LNCAP (cell line): Measurements from ENCODE around the gene XIRP1.
A peak's percentile ranks its signal among the peaks of the same experiment; 100 is the strongest.

ENCODE experiments used
- TF ChIP-seq, protein P1 (sequence below): fragments of 450-650 bp; IDR thresholded peaks from 2 replicates; pipeline ENCODE4 v1.5.1; 2017; ENCODE audit warnings: mild to moderate bottlenecking

XIRP1 gene

DNA sequence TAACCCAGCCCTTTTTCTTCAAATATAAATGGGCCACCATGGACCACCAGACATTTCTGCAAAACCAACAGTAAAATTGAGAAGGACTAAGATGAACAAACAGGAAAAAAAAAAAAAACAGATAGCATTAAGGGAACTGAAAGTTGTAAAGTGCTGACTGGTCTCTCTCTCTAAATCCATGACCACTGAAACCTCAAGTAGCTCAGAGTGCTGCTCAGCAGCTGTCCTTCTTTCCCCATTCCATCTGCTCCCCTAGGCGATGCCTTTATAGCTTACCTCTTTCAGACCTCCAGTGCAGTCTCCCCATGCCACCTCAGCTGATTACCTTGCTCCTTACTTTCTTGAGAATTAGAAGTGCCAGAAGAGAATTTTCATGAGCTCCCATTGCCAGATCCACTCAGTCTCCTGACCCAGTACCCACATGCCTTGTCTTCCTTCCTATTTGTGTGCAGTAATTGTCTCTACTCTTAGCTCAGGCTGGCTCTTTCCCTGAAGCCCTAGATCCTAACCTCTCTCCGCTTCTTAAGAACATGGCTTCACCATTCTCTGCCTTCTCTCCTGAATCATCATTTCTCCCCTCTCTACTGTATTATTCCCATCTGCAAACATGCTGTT is 23.9 kb upstream of the XIRP1 start:
- TF ChIP-seq, protein P1, sequence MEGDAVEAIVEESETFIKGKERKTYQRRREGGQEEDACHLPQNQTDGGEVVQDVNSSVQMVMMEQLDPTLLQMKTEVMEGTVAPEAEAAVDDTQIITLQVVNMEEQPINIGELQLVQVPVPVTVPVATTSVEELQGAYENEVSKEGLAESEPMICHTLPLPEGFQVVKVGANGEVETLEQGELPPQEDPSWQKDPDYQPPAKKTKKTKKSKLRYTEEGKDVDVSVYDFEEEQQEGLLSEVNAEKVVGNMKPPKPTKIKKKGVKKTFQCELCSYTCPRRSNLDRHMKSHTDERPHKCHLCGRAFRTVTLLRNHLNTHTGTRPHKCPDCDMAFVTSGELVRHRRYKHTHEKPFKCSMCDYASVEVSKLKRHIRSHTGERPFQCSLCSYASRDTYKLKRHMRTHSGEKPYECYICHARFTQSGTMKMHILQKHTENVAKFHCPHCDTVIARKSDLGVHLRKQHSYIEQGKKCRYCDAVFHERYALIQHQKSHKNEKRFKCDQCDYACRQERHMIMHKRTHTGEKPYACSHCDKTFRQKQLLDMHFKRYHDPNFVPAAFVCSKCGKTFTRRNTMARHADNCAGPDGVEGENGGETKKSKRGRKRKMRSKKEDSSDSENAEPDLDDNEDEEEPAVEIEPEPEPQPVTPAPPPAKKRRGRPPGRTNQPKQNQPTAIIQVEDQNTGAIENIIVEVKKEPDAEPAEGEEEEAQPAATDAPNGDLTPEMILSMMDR: no peak

DNA sequence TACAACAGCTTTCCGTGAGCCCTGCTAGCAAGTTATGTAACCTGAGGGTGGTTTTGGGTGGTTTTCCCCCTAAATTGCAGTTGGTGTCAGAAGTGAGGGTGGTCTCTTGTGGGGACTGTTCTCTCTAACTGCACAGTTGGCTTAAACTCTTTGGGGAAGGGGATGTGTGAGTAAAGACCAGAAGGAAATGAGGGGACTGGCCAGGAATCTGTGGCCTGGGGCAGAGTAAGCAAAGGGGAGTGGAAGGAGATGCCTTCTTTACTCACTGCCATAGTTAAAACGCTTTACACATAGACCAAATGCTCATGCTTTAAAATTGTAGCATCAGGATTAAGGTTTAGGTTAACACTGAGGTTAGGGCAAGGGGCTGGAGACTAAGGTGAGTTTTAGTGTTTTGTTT is 21.2 kb upstream of the XIRP1 start:
- TF ChIP-seq, protein P1: no peak

DNA sequence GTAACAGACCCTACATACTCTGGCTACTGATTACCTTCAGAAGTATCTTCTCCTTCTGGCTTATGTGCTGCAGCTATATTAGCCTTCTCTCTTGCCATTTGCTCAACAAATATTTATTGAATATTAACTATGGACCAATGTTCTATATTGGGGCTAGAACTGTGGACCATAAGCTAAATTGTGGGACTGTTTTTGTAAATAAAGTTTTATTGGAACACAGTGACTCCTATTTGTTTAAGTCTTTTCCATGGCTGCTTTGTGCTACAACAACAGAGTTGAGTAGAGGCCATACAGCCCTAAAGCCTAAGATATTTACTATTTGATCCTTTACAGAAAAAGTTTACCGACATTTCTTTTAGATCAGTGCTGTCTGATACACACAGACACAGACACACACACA is 20.3 kb upstream of the XIRP1 start:
- TF ChIP-seq, protein P1: no peak

DNA sequence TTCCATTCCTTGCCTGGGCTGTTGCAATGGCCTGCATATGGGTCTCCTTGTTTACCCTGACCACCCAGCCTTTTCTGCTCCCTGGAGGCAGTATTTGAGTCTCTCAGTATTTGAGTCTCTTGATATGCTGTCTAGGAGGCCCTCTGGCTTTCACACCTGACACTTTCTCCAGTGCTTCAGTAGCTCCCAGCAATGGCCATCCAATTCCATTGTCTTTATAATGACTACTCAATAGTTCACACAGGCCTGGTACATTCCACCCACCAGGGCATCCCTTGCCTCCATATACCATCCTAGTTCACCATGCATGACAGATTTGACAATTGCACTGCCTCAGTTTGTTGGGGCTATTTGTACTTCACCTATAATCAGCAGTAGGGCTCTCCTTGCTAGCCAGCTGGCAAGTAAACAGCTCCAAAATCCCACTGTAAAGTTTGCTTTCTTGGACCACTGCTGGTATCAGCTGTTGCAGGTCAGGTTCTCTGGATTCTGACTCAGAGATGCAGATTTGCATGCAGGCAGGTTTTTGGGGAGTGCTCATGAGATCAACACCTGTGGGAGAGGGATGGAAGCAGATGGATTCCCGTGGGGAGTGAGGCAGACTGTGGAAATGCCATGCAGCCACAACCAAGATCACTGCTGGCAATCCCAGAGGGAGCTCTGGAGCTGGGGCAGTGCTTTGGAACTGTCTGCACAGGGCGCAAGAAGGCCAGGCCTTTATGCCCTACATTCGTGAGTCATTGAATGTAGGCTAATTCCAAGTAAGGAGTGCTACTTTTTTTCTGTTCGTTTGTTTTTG is 19.1 kb upstream of the XIRP1 start:
- TF ChIP-seq, protein P1: no peak

DNA sequence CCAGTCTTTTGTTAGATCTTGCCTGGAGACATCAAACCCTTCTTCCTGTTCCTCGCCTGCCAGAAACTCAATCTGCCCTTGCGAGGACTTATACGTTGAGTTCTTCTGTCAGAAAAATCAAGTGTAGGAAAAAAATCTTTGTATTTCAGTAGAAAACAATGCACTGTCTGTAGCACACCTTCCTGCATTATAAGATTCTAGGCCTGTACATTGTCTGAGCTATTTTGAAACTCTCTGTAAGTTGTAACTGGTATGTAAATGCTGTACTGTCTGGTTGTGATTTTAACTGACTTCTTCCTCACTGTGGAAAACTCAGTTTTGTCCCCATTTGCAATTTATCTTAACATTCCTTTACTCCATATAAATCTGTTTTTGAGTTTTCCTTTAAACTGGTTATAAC is 17.7 kb upstream of the XIRP1 start:
- TF ChIP-seq, protein P1: no peak

DNA sequence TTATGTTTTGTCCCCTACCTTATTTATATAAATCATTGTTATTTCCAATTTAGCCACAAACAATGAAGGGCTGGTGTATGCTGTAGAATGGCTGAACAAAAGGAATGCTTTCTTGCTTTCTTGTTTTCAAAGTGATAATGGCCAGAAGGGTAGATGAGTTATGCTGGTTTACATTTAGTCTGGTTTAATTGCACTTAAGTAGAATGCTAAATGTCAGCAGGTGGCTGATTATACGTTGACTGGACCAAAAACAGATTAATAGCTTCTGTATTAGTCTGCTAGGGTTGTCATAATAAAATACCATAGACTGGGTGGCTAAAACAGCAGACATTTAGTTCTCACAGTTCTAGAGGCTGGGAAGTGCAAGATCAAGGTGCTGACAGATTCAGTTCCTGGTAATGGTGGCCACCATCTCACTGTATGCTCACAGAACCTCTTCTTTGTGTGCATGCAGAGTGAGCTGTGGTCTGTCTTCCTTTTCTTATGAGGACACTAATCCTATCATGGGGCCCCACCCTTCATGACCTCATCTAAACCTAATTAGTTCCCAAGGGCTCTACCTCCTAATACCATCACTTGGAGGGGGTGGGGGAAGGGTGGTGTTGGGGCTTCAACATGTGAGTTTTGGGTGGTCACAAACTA is 17.1 kb upstream of the XIRP1 start:
- TF ChIP-seq, protein P1: no peak

DNA sequence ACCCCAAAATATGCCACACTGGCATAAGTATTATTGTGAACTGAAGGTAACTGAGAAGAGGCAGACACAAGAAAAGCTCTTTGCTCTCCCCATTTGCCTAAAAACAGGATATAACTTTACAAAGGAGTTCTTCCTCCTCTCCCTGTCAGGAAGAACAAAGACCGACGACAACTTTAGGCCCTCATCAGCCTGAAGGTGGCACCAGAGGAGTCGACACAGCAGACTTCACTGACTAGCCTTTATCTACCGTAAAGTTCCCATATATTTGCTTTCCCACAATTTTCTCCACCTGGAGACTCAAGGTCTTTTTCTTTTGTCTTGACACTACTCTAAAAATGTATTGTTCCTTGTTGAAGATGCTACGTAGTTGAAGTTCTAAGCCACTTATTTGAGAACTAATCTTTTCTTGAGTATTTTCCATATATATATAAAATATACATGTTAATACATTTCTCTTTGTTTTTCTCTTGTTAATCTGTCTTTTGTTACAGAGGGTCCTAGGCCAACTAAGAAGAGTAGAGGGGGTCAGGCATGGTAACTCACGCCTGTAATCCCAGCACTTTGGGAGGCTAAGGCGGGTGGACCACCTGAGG is 16.2 kb upstream of the XIRP1 start:
- TF ChIP-seq, protein P1: peak; percentile 72
